HepG2 (cell line): ENCODE results near the gene GOT2. TPM values are rescaled to one million over a fixed set of nuclear protein-coding genes. Genes with fewer than 3 reads are reported as not detected.

Experiments used
- ATAC-seq: fragments of 200-7000 bp; cut with Tn5 transposase; 3 replicates; pipeline ENCODE4 v1.9.1; 2020; ENCODE audit warnings: mild to moderate bottlenecking, moderate library complexity
- BruUV-seq: library from RNA; stranded (reverse); fragments of 400-500 nt; replicated peaks from 2 replicates; lab custom pipeline; 2021; lab: Mats Ljungman, UMichigan
- CTCF ChIA-PET: fragments of 300-600 bp; formaldehyde crosslinking; extraction: SDS; loops from one replicate; lab custom pipeline; 2021; ENCODE audit warnings: low total read pairs, inconsistent platforms, low intra/inter-chr PET ratio; lab: Yijun Ruan, JAX
- POLR2A ChIA-PET: fragments of 350-600 bp; sonication (Branson Sonifier 250); formaldehyde crosslinking; loops from one replicate; lab custom pipeline; 2020; ENCODE audit warnings: antibody characterized with exemption, inconsistent platforms; lab: Yijun Ruan, JAX
- DNase-seq: peaks from one replicate; pipeline ENCODE4 v3.0.0-alpha.2; 2015; ENCODE audit warnings: low spot score
- FAIRE-seq: peaks from 3 replicates; lab custom pipeline; 2011; peaks lifted over from hg19 to GRCh38; lab: Jason Lieb, UNC
- H2AFZ ChIP-seq: one replicate; pipeline ENCODE4 v1.6.1; 2011; ENCODE audit warnings: low read length, inconsistent platforms
- H3K27ac ChIP-seq: fragments of 300-600 bp; 3 replicates; pipeline ENCODE4 v1.8.0; 2011; ENCODE audit warnings: mixed run types, mild to moderate bottlenecking, mixed read lengths, low read length, inconsistent platforms; ENCODE audit not compliant: insufficient read depth; ENCODE audit errors: extremely low read length
- H3K27me3 ChIP-seq, 2 experiments: fragments of 200-600 bp in 1 of 2; 2 replicates in 1 of 2; 3 replicates in 1 of 2; pipeline versions ENCODE4 v1.6.0 to v1.8.0; 2011; ENCODE audit warnings: low read length in 2 of 2, mild to moderate bottlenecking in 2 of 2, moderate library complexity in 2 of 2, inconsistent platforms in 1 of 2; ENCODE audit not compliant: insufficient read depth in 2 of 2, control insufficient read depth in 1 of 2
- H3K36me3 ChIP-seq, 2 experiments: fragments of 200-600 bp in 1 of 2; replicated peaks in 1 of 2; 2 replicates in 1 of 2; 3 replicates in 1 of 2; pipeline versions ENCODE4 v1.5.1 to v1.8.0; 2011; ENCODE audit warnings: low read length in 2 of 2, inconsistent platforms in 1 of 2; ENCODE audit not compliant: insufficient read depth in 2 of 2, control insufficient read depth in 1 of 2
- H3K4me1 ChIP-seq: 2 replicates; pipeline ENCODE4 v1.5.1; 2012; ENCODE audit warnings: low read length, inconsistent platforms; ENCODE audit not compliant: insufficient read depth
- H3K4me2 ChIP-seq: 2 replicates; pipeline ENCODE4 v1.6.0; 2011; ENCODE audit warnings: low read depth, low read length, inconsistent platforms
- H3K4me3 ChIP-seq, 3 experiments: fragments of 200-600 bp in 1 of 3; sonication (generic), shearing (Covaris generic) in 1 of 3; replicated peaks in 1 of 3; 2 replicates each; pipeline ENCODE4 v1.5.1; 2011 to 2016; ENCODE audit warnings: low read length in 3 of 3, inconsistent platforms in 2 of 3, low read depth in 2 of 3, mild to moderate bottlenecking in 2 of 3, control low read depth in 1 of 3, mixed read lengths in 1 of 3; ENCODE audit not compliant: insufficient read depth in 1 of 3
- H3K79me2 ChIP-seq: one replicate; pipeline ENCODE4 v1.6.1; 2011; ENCODE audit warnings: low read length, inconsistent platforms; ENCODE audit not compliant: insufficient read depth
- H3K9ac ChIP-seq: 2 replicates; pipeline ENCODE4 v1.6.0; 2011; ENCODE audit warnings: mild to moderate bottlenecking, low read depth, low read length, inconsistent platforms; ENCODE audit not compliant: insufficient read depth
- H3K9me3 ChIP-seq: 2 replicates; pipeline ENCODE4 v1.5.1; 2012; ENCODE audit warnings: mild to moderate bottlenecking, low read length
- H4K20me1 ChIP-seq: 2 replicates; pipeline ENCODE4 v1.6.0; 2011; ENCODE audit warnings: inconsistent platforms, mild to moderate bottlenecking, low read length, moderate library complexity; ENCODE audit not compliant: insufficient read depth
- BRD4 ChIP-seq: sonication (generic); formaldehyde crosslinking; IDR thresholded peaks from 2 replicates; pipeline ENCODE4 v1.4.0; 2020; ENCODE audit warnings: missing genetic modification reagents
- FOXC1 ChIP-seq: sonication (generic); formaldehyde crosslinking; IDR thresholded peaks from 2 replicates; pipeline ENCODE4 v1.8.0; 2022; ENCODE audit warnings: mild to moderate bottlenecking, missing genetic modification reagents, borderline replicate concordance
- JDP2 ChIP-seq: sonication (generic); formaldehyde crosslinking; IDR thresholded peaks from 2 replicates; pipeline ENCODE4 v1.8.1; 2022; ENCODE audit warnings: missing genetic modification reagents, borderline replicate concordance
- NFKBIZ ChIP-seq: IDR thresholded peaks from 2 replicates; pipeline ENCODE4 v1.6.1; 2018; ENCODE audit warnings: missing genetic modification reagents, missing compliant biosample characterization
- PRDM10 ChIP-seq: sonication (generic); formaldehyde crosslinking; IDR thresholded peaks from 2 replicates; pipeline ENCODE4 v1.4.0; 2020; ENCODE audit warnings: low read depth, missing genetic modification reagents
- SPEN ChIP-seq: sonication (generic); formaldehyde crosslinking; IDR thresholded peaks from 2 replicates; pipeline ENCODE4 v1.5.1; 2020; ENCODE audit warnings: low read depth, mild to moderate bottlenecking, missing genetic modification reagents
- TEF ChIP-seq: sonication (generic); formaldehyde crosslinking; IDR thresholded peaks from 2 replicates; pipeline ENCODE4 v1.5.0; 2020; ENCODE audit warnings: missing genetic modification reagents
- THAP9 ChIP-seq: sonication (generic); formaldehyde crosslinking; IDR thresholded peaks from 2 replicates; pipeline ENCODE4; 2020; ENCODE audit warnings: missing genetic modification reagents, mild to moderate bottlenecking, borderline replicate concordance
- TRIM24 ChIP-seq: sonication (generic); formaldehyde crosslinking; IDR thresholded peaks from 2 replicates; pipeline ENCODE4 v1.8.0; 2022; ENCODE audit warnings: mild to moderate bottlenecking, missing genetic modification reagents
- ZNF20 ChIP-seq: sonication (generic); formaldehyde crosslinking; IDR thresholded peaks from 2 replicates; pipeline ENCODE4 v1.4.0; 2020; ENCODE audit warnings: mild to moderate bottlenecking, moderate library complexity, missing genetic modification reagents
- ZNF350 ChIP-seq: sonication (generic); formaldehyde crosslinking; IDR thresholded peaks from 2 replicates; pipeline ENCODE4 v1.4.0; 2020; ENCODE audit warnings: mild to moderate bottlenecking, low read depth, missing genetic modification reagents, borderline replicate concordance
- ZNF44 ChIP-seq: sonication (generic); formaldehyde crosslinking; IDR thresholded peaks from 2 replicates; pipeline ENCODE4 v1.5.1; 2020; ENCODE audit warnings: mild to moderate bottlenecking, missing genetic modification reagents
- ZNF576 ChIP-seq: sonication (generic); formaldehyde crosslinking; IDR thresholded peaks from 2 replicates; pipeline ENCODE4 v1.4.0; 2020; ENCODE audit warnings: mild to moderate bottlenecking, missing genetic modification reagents
- in situ Hi-C: cut with HindIII; loops from 2 replicates; pipeline ENCODE4 v1.10.0; 2017; ENCODE audit warnings: low pct_unique_long_range_greater_than_20kb; ENCODE audit not compliant: extremely low pct_ligation_motif_present
- intact Hi-C: fragments of 100-400 bp; cut with micrococcal nuclease; formaldehyde crosslinking; loops from one replicate; pipeline ENCODE4 v1.10.0; 2022; ENCODE audit not compliant: unreplicated experiment
- polyA plus RNA-seq, 8 experiments: library from polyadenylated mRNA; depleted of rRNA in 3 of 8; stranded (reverse) in 7 of 8; unstranded in 1 of 8; fragments of >200 nt; fragmentation: Illumina TruSeq in 4 of 8; extraction: Trizol in 4 of 8; gene quantifications; 2 replicates each; pipeline versions ENCODE4 v1.2.1 to v1.2.3, GENCODE V29; 2011 to 2016; ENCODE audit warnings: low read depth in 4 of 8, missing spikeins in 1 of 8, mixed read lengths in 1 of 8; ENCODE audit not compliant: insufficient read depth in 1 of 8
- total RNA-seq, 5 experiments: library from RNA; depleted of rRNA; stranded (reverse); fragments of >200 nt; fragmentation: Illumina TruSeq; extraction: Trizol; gene quantifications; 2 replicates each; pipeline ENCODE4 v1.2.3, GENCODE V29; 2016; ENCODE audit warnings: low read depth in 1 of 5

Gene GOT2
- total and polyA plus RNA-seq, 2 of the 13 experiments (the other 11 are each of a cell fraction or from before 2014, with no cell fraction given), result 32.6 to 121 TPM

GRCh38 chr16:58670177-58670576 is 63.9 kb downstream of the GOT2 start:
- Histone ChIP-seq H3K9me3 (no peaks in the 10 kb centered on the region), H2AFZ (no peak overlapping the region), H3K27ac (no peak overlapping the region), H3K36me3 (peaks cover 1 to 9% of the 10 kb centered on the region in 2 experiments; a peak in 3 of 5 replicates), H3K4me3 (no peak overlapping the region), H3K79me2 (no peaks in the 10 kb centered on the region), H3K27me3 (no peaks in the 10 kb centered on the region; a peak in 1 of 5 replicates), H3K4me2 (no peak overlapping the region), H4K20me1 (no peaks in the 10 kb centered on the region), H3K9ac (no peak overlapping the region), H3K4me1 (no peaks in the 10 kb centered on the region)
- intact Hi-C loops, result no loop called here
- no TSS peak for BruUV-seq
- no peak for ATAC-seq
- no peak for DNase-seq
- no peak for TF ChIP-seq SPEN
- no peak for TF ChIP-seq TEF (CRISPR knock-in tag)
- TF ChIP-seq NFKBIZ (CRISPR knock-in tag), result no peak
- TF ChIP-seq ZNF576, result no peak
- TF ChIP-seq JDP2 (CRISPR knock-in tag), result no peak
- TF ChIP-seq ZNF350, result no peak
- TF ChIP-seq PRDM10 (CRISPR knock-in tag), result no peak
- TF ChIP-seq ZNF20 (CRISPR knock-in tag), result no peak
- no peak for TF ChIP-seq TRIM24 (CRISPR knock-in tag)
- TF ChIP-seq FOXC1 (CRISPR knock-in tag), result no peak
- no peak for TF ChIP-seq THAP9 (CRISPR knock-in tag)
- no peak for TF ChIP-seq BRD4
- TF ChIP-seq ZNF44, result no peak
- FAIRE-seq, result no peak
- ChIA-PET CTCF (no interaction called here), POLR2A (no interaction called here)
- in situ Hi-C loops, result no loop called here
